Choroid plexus epithelial cell (primary cell): ENCODE measurements around the gene TDRD1.

ENCODE experiments used
- DNase-seq: peaks from one replicate; pipeline ENCODE4 v3.0.0-alpha.2; 2010; ENCODE audit warnings: low read depth
- H3K4me3 ChIP-seq: 2 replicates; pipeline ENCODE4 v1.5.1; 2011; ENCODE audit warnings: low read depth, mild to moderate bottlenecking, control low read depth, low read length, moderate library complexity
- CTCF ChIP-seq: conservative IDR thresholded peaks from 2 replicates; pipeline ENCODE4 v1.5.1; 2011; ENCODE audit warnings: low read depth, mild to moderate bottlenecking, control low read depth, inconsistent platforms, low read length, moderate library complexity

The TDRD1 gene

DNA sequence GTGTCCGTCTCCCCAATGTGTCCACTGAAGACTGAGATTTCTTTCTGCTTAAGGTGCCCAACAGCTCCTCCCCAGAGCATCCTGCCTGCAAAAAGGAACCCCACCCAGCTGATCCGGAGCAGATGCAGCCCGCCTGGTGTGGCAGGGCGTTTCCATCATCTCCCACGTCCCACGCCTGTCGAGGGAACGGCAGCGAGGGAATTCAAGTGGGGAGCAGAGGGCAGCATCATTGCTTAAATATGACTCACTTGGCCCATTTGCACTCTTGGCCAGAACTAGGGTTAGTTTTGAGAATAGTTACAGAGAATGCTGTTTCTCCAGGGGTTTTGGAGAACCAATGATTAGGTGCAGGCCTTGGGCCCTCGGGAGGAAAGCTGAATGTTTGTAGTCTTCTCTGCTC lies 80.7 kb downstream of the TDRD1 start:
- no peak overlapping the region for H3K4me3 ChIP-seq
- TF ChIP-seq CTCF = no peak
- no peak for DNase-seq

- H3K4me3 ChIP-seq = no peak overlapping the region
- DNase-seq = no peak
- no peak for TF ChIP-seq CTCF
Measured at GRCh38 chr10:114260366-114260765, 81.2 kb downstream of the TDRD1 start.

DNA sequence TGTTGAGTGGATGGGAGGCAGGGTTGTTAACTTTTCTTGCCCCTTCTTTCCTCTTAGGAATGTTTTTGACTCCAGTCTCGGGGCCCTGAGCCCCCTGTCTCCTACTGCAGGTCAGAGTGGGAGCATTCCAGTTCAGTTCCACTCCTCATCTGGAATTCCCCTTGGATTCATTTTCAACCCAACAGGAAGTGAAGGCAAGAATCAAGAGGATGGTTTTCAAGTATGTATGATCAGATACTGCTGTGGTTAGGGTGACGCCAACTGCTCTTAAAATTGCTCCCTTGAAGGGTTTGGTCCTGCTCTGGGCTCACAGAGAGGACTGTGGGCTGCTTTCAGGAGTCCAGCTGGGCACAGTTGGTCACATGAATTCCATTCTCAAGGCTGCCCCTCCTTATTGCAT lies 81.9 kb downstream of the TDRD1 start:
- peak; percentile 41 for DNase-seq
- TF ChIP-seq CTCF = no peak
- H3K4me3 ChIP-seq = no peak overlapping the region

- TF ChIP-seq CTCF = no peak
- no peak for DNase-seq
- H3K4me3 ChIP-seq = no peak overlapping the region
Measured at GRCh38 chr10:114262496-114262895, 83.3 kb downstream of the TDRD1 start.

DNA sequence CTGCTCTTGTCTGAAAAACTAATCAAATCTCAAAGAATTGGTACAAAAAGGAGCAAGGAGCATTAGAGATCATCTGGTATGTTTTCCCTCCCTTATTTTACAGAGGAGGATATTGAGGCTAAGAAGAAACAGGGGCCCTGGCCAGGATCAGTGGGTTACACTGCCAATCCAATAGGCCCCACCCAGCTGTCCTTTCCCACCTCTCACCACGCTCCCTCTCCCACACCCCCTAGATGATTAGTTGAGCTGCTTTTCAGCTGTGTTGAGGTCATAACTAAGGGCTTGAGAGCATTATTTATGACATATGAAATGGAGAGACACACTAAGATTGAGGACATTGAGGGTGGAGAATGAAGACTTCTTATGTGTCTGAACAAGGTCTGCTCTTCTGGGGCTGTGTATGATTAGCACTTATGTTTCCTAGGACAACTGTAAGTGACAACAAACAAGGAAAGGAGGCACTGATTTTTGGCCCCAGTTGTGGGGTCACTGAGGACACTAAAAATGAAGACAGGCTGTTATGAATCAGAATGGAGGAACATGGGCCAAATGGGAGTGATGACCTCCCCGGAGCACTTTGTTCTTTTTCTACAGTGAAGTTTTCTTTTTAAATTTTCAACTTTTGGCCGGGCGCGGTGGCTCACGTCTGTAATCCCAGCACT lies 86.4 kb downstream of the TDRD1 start:
- no peak for DNase-seq
- H3K4me3 ChIP-seq = no peak overlapping the region

DNA sequence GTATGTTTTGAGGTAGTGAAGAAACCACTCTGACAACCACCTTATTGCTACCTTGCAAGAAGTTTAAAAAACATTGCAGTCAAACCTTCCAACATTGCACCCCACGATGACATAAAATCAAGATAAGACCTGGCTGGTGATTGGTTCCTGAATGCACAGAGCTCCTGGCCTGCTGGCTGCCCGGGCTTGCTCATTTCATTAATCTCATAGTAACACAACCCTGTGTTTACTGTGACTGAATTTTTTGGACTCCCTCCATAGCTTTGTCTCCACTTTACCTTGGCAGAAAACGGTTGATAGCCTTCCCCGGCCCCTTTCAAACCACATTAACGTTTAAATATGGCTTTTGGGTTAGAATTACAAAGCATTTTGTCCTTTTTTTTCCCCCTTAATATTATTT lies 87.4 kb downstream of the TDRD1 start:
- no peak for TF ChIP-seq CTCF
- no peak overlapping the region for H3K4me3 ChIP-seq
- DNase-seq = peak; percentile 80

More for the DNA sequence above, 86.4 kb downstream of the TDRD1 start:
- TF ChIP-seq CTCF = no peak

- TF ChIP-seq CTCF = no peak
- DNase-seq = peak; percentile 60
- H3K4me3 ChIP-seq = no peak overlapping the region
Measured at GRCh38 chr10:114271075-114271778, 92.1 kb downstream of the TDRD1 start.
